Measurements from ENCODE around the gene CINP.
"Not testable (repeated sequence)": the region's sequence is repeated elsewhere in the genome, so short reads cannot be mapped to it uniquely, and the experiment has no call there.

The CINP gene

GRCh38 chr14:102342238-102342637 lies 20.5 kb downstream of the CINP start:
- H3K4me3 ChIP-seq (ENCODE audit: low read length) = no peak overlapping the region
- TF ChIP-seq ZNF274 (IDR thresholded peaks at IDR 0.05; ENCODE audit: low read depth, low read length) = no peak

- no peak for TF ChIP-seq ZNF274 (IDR thresholded peaks at IDR 0.05; ENCODE audit: low read depth, low read length)
- no peak overlapping the region for H3K4me3 ChIP-seq (ENCODE audit: low read length)
These were observed 21.1 kb downstream of the CINP start for GRCh38 chr14:102341566-102341965.

DNA sequence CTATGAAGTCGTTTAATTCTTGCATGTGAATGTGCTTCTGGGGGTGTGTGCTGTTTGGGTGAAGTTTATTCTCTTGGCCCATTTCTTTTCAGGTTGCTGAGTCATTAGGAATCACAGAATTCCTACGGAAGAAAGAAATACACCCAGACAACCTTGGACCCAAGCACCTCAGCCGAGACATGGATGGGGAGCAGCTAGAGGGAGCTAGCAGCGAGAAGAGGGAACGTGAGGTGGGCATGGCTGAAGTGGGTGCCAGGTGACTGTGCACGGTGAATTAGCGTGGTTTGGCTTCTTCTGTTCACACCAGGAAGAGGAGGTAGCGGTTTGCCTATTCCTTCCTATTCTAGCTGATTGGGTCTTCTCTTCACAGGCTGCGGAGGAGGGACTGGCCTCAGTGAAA lies 24.0 kb downstream of the CINP start:
- no peak for TF ChIP-seq ZNF274 (IDR thresholded peaks at IDR 0.05; ENCODE audit: low read depth, low read length)
- H3K4me3 ChIP-seq (ENCODE audit: low read length) = no peak overlapping the region

DNA sequence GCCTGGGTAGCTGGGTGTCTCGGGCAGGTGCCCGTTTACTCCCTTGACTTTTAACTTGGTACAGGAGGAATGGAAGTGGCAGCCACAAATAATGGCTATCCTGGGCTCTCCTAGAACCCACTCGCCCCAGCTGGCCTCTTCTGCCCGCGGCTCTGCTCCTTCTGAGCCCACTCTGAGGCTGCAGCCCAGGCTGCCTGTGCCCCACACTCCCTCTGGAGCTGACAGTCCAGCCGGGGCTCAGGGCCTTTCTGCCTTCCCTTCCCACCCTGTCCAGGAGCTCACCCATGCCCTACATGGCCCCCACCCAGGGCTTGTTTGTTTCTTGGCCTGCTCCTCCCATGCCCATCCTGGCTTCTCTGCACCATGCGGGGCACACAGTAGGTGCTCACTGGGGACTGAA lies 27.5 kb downstream of the CINP start:
- H3K4me3 ChIP-seq (ENCODE audit: low read length) = no peak overlapping the region
- TF ChIP-seq ZNF274 (IDR thresholded peaks at IDR 0.05; ENCODE audit: low read depth, low read length) = no peak

DNA sequence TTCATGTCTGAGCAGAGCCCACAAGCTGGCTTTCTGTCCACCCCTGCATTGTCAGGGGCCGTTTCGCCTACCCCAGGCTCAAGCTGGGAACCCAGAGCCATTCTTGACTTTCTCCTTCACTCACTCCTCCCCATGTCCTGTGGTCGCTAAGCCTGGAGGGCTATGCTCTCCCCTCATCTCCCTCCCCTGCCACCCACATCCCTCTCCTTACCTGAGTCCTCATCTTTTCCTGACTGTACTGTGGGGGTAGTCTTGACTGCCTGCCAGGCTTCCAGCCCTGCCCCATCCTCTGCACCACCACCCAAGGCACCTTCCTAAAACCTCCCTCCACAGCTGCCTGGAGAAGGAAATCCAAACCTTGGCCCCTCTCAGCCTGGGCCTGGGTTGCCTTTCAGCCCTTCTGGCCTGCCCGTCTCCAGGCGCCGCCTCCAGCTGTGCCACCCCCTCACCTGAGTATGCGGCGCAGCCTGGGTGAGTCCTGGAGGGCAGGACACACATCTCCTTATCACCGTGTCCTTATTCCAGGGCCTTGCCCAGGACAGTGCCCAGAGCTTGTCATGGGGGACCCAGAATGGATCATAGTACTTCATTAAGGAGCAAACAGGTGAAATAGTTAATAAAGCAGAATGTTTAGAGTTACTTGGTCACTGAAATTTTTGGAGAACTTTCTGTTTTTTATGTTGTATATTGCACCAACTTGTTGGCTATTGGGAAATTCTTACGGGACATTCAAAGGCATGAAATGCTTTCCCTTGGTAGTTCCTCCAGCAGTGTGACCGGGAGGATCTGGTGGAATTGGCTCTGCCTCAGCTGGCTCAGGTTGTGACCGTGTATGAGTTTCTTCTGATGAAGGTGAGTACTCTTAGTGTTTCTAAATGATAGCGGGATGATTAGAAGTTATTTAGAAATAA lies 28.6 kb downstream of the CINP start:
- no peak for TF ChIP-seq ZNF274 (IDR thresholded peaks at IDR 0.05; ENCODE audit: low read depth, low read length)
- no peak overlapping the region for H3K4me3 ChIP-seq (ENCODE audit: low read length)

DNA sequence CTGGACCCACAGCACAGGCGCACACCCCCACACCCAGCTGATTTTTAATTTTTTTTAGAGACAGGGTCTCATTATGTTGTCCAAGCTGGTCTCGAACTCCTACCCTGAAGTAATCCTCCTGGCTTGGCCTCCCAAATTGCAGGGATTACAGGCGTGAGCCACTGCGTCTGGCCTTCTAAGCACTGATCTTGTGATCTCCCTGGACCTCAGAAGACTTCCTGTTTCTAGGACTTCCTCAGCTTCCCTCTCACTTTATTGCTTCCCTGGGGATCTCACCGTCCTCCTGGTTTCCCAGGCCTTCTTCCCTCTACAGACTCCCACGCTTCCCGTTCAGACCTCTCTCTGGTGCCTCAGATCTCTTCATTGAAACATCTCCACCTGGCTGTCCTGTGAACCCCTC lies 29.3 kb downstream of the CINP start:
- no peak overlapping the region for H3K4me3 ChIP-seq (ENCODE audit: low read length)

GRCh38 chr14:102330806-102331205 lies 31.9 kb downstream of the CINP start:
- no peak for TF ChIP-seq ZNF274 (IDR thresholded peaks at IDR 0.05; ENCODE audit: low read depth, low read length)
- H3K4me3 ChIP-seq (ENCODE audit: low read length) = no peak overlapping the region

More for the DNA sequence above, 29.3 kb downstream of the CINP start:
- no peak for TF ChIP-seq ZNF274 (IDR thresholded peaks at IDR 0.05; ENCODE audit: low read depth, low read length)

GRCh38 chr14:102329381-102329780 lies 33.3 kb downstream of the CINP start:
- H3K4me3 ChIP-seq (ENCODE audit: low read length) = not testable (repeated sequence)

- H3K4me3 ChIP-seq (ENCODE audit: low read length) = no peak overlapping the region
- no peak for TF ChIP-seq ZNF274 (IDR thresholded peaks at IDR 0.05; ENCODE audit: low read depth, low read length)
These were observed 36.1 kb downstream of the CINP start for GRCh38 chr14:102326583-102326982.

DNA sequence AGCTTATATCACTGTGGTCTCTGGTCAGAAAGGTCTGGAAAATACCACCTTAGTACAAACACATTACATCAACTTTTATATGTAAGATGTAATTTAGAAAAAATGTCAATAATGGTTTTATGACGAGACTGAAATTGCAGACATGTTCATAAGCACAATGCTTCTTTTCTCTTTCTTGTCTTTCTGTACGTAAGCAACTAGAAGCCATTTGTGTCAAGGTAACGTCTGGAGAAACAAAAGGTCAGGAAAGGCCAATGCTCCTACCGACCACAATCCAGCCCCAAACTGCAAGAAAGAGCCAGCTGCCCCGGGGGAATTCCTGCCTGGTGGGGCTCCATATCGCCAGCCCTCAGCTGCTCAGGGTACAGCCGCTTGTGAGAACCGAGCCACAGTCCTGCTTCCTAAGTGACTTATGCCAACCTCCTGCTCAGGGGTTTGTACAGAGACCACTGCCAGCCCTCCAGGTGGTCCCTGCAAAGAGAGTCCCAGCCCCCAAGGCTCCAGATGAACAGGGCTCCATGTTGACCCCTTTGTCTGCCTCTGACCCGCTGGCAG lies 36.8 kb downstream of the CINP start:
- no peak overlapping the region for H3K4me3 ChIP-seq (ENCODE audit: low read length)
- TF ChIP-seq ZNF274 (IDR thresholded peaks at IDR 0.05; ENCODE audit: low read depth, low read length) = no peak

DNA sequence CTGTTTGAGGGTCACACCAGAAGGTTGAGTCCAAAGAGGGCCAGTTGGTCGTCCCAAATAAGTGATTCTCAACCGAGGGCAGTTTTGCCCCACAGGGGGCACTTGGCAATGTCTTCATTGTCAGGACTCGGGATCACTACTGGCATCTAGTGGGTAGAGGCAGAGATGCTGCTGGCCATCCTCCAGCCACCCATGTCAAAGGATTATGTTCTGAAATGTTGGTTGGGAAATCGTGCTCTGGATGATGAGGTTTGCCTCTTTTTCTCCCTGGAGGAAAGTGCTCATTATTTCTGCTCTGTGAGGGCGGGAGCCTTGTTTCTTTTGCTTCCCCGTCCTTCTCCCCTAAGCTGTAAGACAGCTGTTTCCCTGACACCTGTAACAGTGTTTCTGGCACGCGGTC lies 39.6 kb downstream of the CINP start:
- no peak for TF ChIP-seq ZNF274 (IDR thresholded peaks at IDR 0.05; ENCODE audit: low read depth, low read length)
- H3K4me3 ChIP-seq (ENCODE audit: low read length) = no peak overlapping the region

DNA sequence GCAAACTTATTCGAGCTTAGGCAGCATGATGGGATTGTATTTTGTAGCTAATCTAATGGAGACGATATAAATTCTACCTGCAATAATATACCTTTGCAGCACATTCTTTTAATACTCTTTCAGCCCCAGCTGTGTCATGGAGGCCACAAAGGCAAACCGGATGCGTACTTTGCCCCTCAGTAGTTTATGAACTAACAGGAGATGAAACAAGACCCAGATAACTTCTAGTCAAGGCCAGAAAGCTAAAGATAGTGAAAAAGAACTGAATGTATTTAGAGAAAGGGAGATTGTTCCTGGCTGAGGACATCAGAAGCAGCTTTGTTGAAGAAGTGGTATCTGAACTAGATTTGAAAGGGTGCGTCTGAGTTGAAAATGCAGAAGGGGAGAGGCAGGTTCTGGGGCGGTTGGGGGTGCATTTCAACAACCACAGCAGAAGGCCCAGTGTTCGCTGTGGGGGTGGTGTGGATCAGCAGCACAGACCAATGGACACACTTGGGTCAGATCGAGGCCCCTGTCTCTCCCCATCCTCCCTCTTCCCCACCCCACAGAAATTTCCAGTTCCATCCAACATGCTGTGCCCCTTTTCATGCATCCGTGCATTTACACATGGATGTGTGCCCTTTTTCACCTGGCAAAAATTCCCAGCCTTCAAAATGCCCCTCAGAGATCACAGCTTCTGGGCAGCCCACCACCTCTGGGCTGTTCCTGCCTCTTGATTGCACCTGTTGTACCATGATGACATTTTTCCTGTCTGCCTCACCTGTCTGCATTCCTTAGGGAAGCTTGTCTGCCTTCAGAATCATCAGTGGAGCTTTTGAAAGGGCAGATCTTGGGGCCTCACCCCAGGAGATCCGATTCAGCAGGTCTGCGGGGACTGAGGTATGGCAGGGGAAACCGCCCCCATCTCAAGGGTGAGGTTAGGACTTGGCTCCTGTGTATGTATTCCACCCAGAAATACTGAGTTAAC lies 41.0 kb downstream of the CINP start:
- H3K4me3 ChIP-seq (ENCODE audit: low read length) = no peak overlapping the region
- no peak for TF ChIP-seq ZNF274 (IDR thresholded peaks at IDR 0.05; ENCODE audit: low read depth, low read length)

DNA sequence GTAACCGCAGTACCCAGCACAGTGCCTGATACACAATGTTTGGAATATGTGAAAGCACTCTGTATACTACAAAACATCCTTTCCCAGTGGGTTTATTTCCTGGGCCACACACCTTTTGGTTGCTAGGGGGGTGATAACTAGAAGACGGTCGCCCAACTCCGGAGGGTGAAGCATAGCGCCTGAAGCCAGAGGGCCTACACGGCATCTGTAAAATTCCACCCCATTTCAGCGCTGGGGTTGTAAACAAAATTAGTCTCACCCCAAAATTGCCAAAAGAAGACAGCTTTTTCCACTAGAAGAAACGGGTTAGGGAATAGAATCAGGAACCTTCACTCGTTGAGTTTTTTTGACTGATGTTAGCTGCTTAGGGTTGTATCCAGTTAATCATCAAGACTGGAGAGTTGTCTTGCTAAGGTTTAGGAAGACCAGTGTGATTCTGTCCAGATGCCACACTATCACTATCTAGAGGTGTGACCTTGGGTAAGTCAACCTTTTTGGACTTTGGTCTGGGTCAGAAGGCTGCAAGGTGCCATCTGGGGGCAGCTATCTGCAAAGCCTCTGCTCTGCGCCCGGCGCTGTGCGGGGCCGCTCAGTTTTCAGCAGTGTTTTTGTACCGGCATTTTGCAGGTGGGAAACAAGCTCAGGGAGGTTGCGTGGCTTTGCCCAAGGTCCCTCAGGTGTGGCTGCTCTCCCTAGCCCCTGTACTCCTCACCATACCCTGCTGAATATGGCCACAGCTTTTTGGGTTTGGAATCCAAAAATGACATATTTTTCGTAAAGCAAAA lies 41.8 kb downstream of the CINP start:
- H3K4me3 ChIP-seq (ENCODE audit: low read length) = peak overlapping the region; percentile 84
- no peak for TF ChIP-seq ZNF274 (IDR thresholded peaks at IDR 0.05; ENCODE audit: low read depth, low read length)

Measured in GM08714 (cell line).